Endothelial cell of umbilical vein (primary cell): ENCODE measurements around the gene LMTK3. TPM values are rescaled to one million over a fixed set of nuclear protein-coding genes. Genes with fewer than 3 reads are reported as not detected.

Source experiments
- BruUV-seq: library from RNA; stranded (reverse); fragments of 400-500 nt; replicated peaks from 2 replicates; lab custom pipeline; 2021; lab: Mats Ljungman, UMichigan
- CTCF ChIA-PET: fragments of 300-600, 350-600 bp; sonication (Branson Sonifier 250); formaldehyde crosslinking; loops from one replicate; lab custom pipeline; 2021; ENCODE audit warnings: antibody characterized with exemption, inconsistent platforms; lab: Charles Lee
- POLR2A ChIA-PET: fragments of 300-600, 350-600 bp; sonication (Branson Sonifier 250); formaldehyde crosslinking; loops from one replicate; lab custom pipeline; 2021; ENCODE audit warnings: antibody characterized with exemption, inconsistent platforms; lab: Charles Lee
- DNase-seq: peaks from one replicate; pipeline ENCODE4 v3.0.0-alpha.2; 2011; ENCODE audit warnings: low read depth, low spot score
- FAIRE-seq: peaks from 2 replicates; lab custom pipeline; 2011; peaks lifted over from hg19 to GRCh38; lab: Jason Lieb, UNC
- H2AFZ ChIP-seq: 2 replicates; pipeline ENCODE4 v1.6.0; 2012; ENCODE audit warnings: low read depth, low read length, control low read depth, inconsistent platforms
- H3K27ac ChIP-seq: 2 replicates; pipeline ENCODE4 v1.5.1; 2011; ENCODE audit warnings: low read depth, mild to moderate bottlenecking, control low read depth, low read length, moderate library complexity; ENCODE audit not compliant: insufficient read depth
- H3K27me3 ChIP-seq, 2 experiments: 2 replicates each; pipeline versions ENCODE4 v1.6.0 to v1.6.1; 2011; ENCODE audit warnings: low read length in 2 of 2, mixed read lengths in 1 of 2; ENCODE audit not compliant: control insufficient read depth in 2 of 2, insufficient read depth in 2 of 2
- H3K36me3 ChIP-seq, 2 experiments: 2 replicates in 1 of 2; 3 replicates in 1 of 2; pipeline ENCODE4 v1.5.1; 2011; ENCODE audit warnings: low read length in 2 of 2, mild to moderate bottlenecking in 1 of 2, moderate library complexity in 1 of 2; ENCODE audit not compliant: control insufficient read depth in 2 of 2, insufficient read depth in 2 of 2; ENCODE audit errors: extremely low read depth in 1 of 2
- H3K4me1 ChIP-seq: 3 replicates; pipeline ENCODE4 v1.5.1; 2011; ENCODE audit warnings: mild to moderate bottlenecking, low read length; ENCODE audit not compliant: control insufficient read depth, insufficient read depth; ENCODE audit errors: extremely low read depth
- H3K4me2 ChIP-seq: 2 replicates; pipeline ENCODE4 v1.6.1; 2011; ENCODE audit warnings: low read length, control low read depth, mixed read lengths; ENCODE audit not compliant: insufficient read depth
- H3K4me3 ChIP-seq, 3 experiments: fragments of 200-600 bp in 1 of 3; sonication (generic), shearing (Covaris generic) in 1 of 3; replicated peaks in 1 of 3; 2 replicates each; pipeline ENCODE4 v1.5.1; 2011 to 2016; ENCODE audit warnings: control low read depth in 3 of 3, low read length in 3 of 3, mild to moderate bottlenecking in 2 of 3, inconsistent platforms in 1 of 3, low read depth in 1 of 3, moderate library complexity in 1 of 3; ENCODE audit not compliant: insufficient read depth in 1 of 3
- H3K79me2 ChIP-seq: 2 replicates; pipeline ENCODE4 v1.6.0; 2012; ENCODE audit warnings: low read length, inconsistent platforms; ENCODE audit not compliant: control insufficient read depth, insufficient read depth
- H3K9ac ChIP-seq: replicated peaks from 2 replicates; pipeline ENCODE3; 2011; ENCODE audit warnings: low read length, control low read depth; ENCODE audit not compliant: insufficient read depth; ENCODE audit errors: extremely low read depth
- H3K9me1 ChIP-seq: replicated peaks from 3 replicates; pipeline ENCODE4 v1.6.0; 2011; ENCODE audit warnings: mild to moderate bottlenecking, low read length; ENCODE audit not compliant: control insufficient read depth, insufficient read depth; ENCODE audit errors: extremely low read depth
- H3K9me3 ChIP-seq: replicated peaks from 2 replicates; pipeline ENCODE4 v1.5.1; 2012; ENCODE audit warnings: low read length, inconsistent platforms; ENCODE audit not compliant: control insufficient read depth, insufficient read depth
- H4K20me1 ChIP-seq: replicated peaks from 2 replicates; pipeline ENCODE3; 2011; ENCODE audit warnings: mild to moderate bottlenecking, low read length; ENCODE audit not compliant: control insufficient read depth, insufficient read depth; ENCODE audit errors: extremely low read depth
- EZH2 ChIP-seq: IDR thresholded peaks from 2 replicates; pipeline ENCODE4 v1.6.1; 2012; ENCODE audit warnings: borderline replicate concordance, low read depth, mild to moderate bottlenecking, moderate library complexity, low read length, inconsistent platforms; ENCODE audit not compliant: severe bottlenecking
- FOS ChIP-seq: IDR thresholded peaks from 2 replicates; pipeline ENCODE4 v1.6.1; 2011; ENCODE audit warnings: mild to moderate bottlenecking, low read length, moderate library complexity, borderline replicate concordance; ENCODE audit not compliant: insufficient read depth
- GATA2 ChIP-seq: IDR thresholded peaks from 2 replicates; pipeline ENCODE4 v1.7.0; 2011; ENCODE audit warnings: low read depth, mild to moderate bottlenecking, moderate library complexity, mixed read lengths, low read length; ENCODE audit not compliant: insufficient read length, insufficient read depth
- JUN ChIP-seq: IDR thresholded peaks from 2 replicates; pipeline ENCODE4 v1.6.1; 2011; ENCODE audit warnings: borderline replicate concordance, low read depth; ENCODE audit not compliant: insufficient read length, insufficient read depth
- MYC ChIP-seq: IDR thresholded peaks from one replicate; pipeline ENCODE4 v1.6.1; 2011; ENCODE audit warnings: mild to moderate bottlenecking, low read depth, low read length
- POLR2A ChIP-seq: IDR thresholded peaks from 2 replicates; pipeline ENCODE4 v1.6.1; 2012; ENCODE audit warnings: low read depth, mild to moderate bottlenecking, control low read depth, low read length
- POLR2AphosphoS5 ChIP-seq: IDR thresholded peaks from 2 replicates; pipeline ENCODE4 v1.6.1; 2012; ENCODE audit warnings: low read depth, mild to moderate bottlenecking, control low read depth, low read length, moderate library complexity; ENCODE audit not compliant: insufficient read depth
- dilution Hi-C: fragments of 300-500 bp; cut with MboI; formaldehyde crosslinking; loops from one replicate; pipeline ENCODE4 v1.15.0; 2019; ENCODE audit warnings: low sequenced_read_pairs; ENCODE audit not compliant: extremely low pct_ligation_motif_present
- intact Hi-C: fragments of 100-400 bp; cut with micrococcal nuclease; formaldehyde crosslinking; loops from one replicate; pipeline ENCODE4 v1.10.0; 2022
- polyA plus RNA-seq, 4 experiments: library from polyadenylated mRNA; depleted of rRNA in 3 of 4; stranded (reverse) in 3 of 4; unstranded in 1 of 4; fragments of >200 nt; gene quantifications; 2 replicates each; pipeline versions ENCODE4 v1.2.1 to v1.2.3, GENCODE V29; 2011 to 2012; ENCODE audit warnings: missing spikeins in 1 of 4
- total RNA-seq: library from RNA; stranded (reverse); gene quantifications from 2 replicates; pipeline ENCODE4 v1.2.3, GENCODE V29; 2021
- TF ChIP-seq, protein P1 (sequence below): IDR thresholded peaks from 2 replicates; pipeline ENCODE4 v1.6.1; 2011; ENCODE audit not compliant: insufficient read depth, insufficient read length
- TF ChIP-seq, protein P2 (sequence below), 2 donors: IDR thresholded peaks; 1 replicate in 1 of 2; 2 replicates in 1 of 2; pipeline ENCODE4 v1.5.1; 2011; ENCODE audit warnings: low read length in 2 of 2, mild to moderate bottlenecking in 2 of 2, moderate library complexity in 2 of 2, control low read depth in 1 of 2, inconsistent platforms in 1 of 2, low read depth in 1 of 2; ENCODE audit not compliant: insufficient read depth in 1 of 2; ENCODE audit errors: extremely low read depth in 1 of 2

LMTK3 gene
- total and polyA plus RNA-seq, 2 donors (not counting 3 experiments of a cell fraction or from before 2014, with no cell fraction given), result 0.11 to 0.14 TPM

DNA sequence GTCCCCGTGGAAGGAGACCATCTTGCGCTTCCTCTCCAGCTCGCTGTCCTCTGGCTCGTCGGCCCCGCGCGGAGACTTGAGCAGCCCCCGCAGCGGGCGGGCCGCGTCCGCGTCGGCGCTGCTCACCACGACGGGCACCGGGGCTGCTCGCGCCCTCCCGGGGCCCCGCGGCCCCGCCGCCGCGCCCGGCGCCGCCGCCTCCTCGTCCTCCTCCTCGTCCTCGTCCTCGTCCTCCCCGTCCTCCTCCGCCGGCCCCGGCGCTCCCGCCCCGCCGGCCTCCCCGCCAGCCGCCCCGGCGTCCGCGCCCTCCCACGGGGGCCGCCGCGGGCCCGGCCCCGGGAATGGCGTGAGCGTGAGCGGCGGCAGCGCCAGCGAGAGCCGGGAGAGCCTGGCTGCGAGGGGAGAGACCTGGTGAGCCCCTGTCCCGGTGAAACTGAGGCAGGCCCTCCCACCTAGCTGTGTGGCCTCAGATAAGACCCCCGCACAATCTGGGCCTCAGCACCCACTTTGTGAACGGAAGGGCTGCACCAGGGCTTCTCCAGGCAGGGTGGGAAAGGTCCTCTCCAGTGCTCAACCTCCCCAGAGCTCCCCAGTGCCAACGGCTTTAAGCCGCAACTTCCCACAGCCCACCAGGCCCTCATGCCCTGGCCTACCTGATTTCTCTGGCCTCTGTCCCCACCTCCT, 17.8 kb downstream of the LMTK3 start:
- BruUV-seq, result no TSS peak
- H3K27ac ChIP-seq, result no peak overlapping the region
- intact Hi-C loops (loop anchor here (2.0 kb wide), 1 partner anchor 25 kb away; the partner anchor contains the start of gene CYTH2), dilution Hi-C loops (no loop called here)
- no peak for TF ChIP-seq GATA2
- TF ChIP-seq FOS, result no peak
- peak overlapping the region; percentile 71 for H3K4me2 ChIP-seq
- peak overlapping the region; percentile 100 for H2AFZ ChIP-seq
- peak overlapping the region; percentile 57 to 69 (median 62) for H3K4me3 ChIP-seq
- DNase-seq (no peak), FAIRE-seq (no peak)
- H3K9me3 ChIP-seq, result no peaks in the 10 kb centered on the region
- no peaks in the 10 kb centered on the region for H3K36me3 ChIP-seq
- H4K20me1 ChIP-seq, result no peaks in the 10 kb centered on the region
- peaks cover 3 to 14% of the 10 kb centered on the region in 2 experiments for H3K27me3 ChIP-seq
- no peaks in the 10 kb centered on the region for H3K9me1 ChIP-seq
- peaks cover 11% of the 10 kb centered on the region for H3K4me1 ChIP-seq
- CTCF ChIA-PET, result interaction anchor here (0.8 to 1.6 kb wide), 7 partner anchors 12 to 160 kb away, joined by 3 to 17 read pairs (median 6); partner anchors contain the start of gene KDELR1
- H3K9ac ChIP-seq, result peak overlapping the region; percentile 68
- POLR2A ChIA-PET, result interaction anchor here (1.0 to 1.5 kb wide), 2 partner anchors 18 to 126 kb away, joined by 3 to 4 read pairs; partner anchors contain the start of gene SPHK2
- H3K79me2 ChIP-seq, result no peaks in the 10 kb centered on the region

DNA sequence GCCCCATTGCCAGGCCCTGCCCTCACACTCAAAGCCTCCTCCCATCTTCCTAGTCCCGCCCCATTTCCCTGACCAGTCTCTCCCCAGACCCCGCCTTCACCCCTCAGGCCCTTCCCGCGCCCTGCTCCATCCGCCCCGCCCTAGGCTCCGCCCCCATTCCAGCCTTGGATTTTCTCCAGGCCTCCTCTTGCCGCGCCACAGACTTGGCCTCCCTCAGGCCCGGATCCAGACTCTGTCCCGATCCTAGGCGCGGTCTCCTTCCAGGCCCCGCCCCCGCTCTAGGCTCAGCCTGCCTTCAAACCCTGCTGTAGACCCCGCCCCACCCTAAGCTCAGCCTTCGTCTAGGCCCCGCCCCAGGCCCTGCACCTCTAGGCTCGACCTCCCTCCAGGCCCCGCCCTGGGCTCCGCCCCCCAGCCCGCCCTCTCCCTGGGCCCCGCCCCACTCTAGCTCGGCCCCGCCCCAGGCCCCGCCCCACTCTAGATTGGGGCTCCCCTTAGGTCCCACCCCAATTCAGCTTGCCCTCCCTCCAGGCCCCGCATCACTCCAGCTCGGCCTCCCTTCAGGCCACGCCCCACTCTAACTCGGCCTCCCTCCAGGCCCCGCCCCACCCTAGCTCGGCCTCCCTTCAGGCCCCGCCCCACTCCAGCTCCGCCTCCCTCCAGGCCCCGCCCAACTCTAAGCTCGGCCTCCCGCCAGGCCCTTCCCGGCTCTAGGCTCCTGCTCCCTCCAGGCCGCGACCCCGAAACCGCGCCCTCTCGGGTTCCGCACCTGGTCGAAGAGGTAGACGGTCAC, 18.5 kb downstream of the LMTK3 start:
- dilution Hi-C loops (no loop called here), intact Hi-C loops (loop anchor here (2.0 kb wide), 1 partner anchor 24 kb away; the partner anchor contains the start of gene CYTH2)
- Histone ChIP-seq H3K79me2 (no peaks in the 10 kb centered on the region), H3K4me3 (peak overlapping the region; percentile 57 to 69 (median 62)), H3K4me2 (peak overlapping the region; percentile 71), H2AFZ (peak overlapping the region; percentile 100), H3K36me3 (no peaks in the 10 kb centered on the region), H3K27ac (no peak overlapping the region), H3K9me3 (no peaks in the 10 kb centered on the region), H3K27me3 (peaks cover 3 to 11% of the 10 kb centered on the region in 2 experiments), H3K9ac (peak overlapping the region; percentile 68), H4K20me1 (no peaks in the 10 kb centered on the region), H3K4me1 (peaks cover 16% of the 10 kb centered on the region), H3K9me1 (no peaks in the 10 kb centered on the region)
- peak; percentile 95 for FAIRE-seq
- ChIA-PET POLR2A (interaction anchor here (0.7 to 1.5 kb wide), 5 partner anchors 17 to 172 kb away, joined by 3 to 5 read pairs (median 3); partner anchors contain the start of gene SPHK2), CTCF (interaction anchor here (0.8 to 1.6 kb wide), 7 partner anchors 13 to 159 kb away, joined by 3 to 17 read pairs (median 6); partner anchors contain the start of gene KDELR1)
- DNase-seq, result peak; percentile 97
- BruUV-seq, result no TSS peak
- TF ChIP-seq EZH2, result no peak
- TF ChIP-seq FOS, result no peak
- TF ChIP-seq, protein P1, sequence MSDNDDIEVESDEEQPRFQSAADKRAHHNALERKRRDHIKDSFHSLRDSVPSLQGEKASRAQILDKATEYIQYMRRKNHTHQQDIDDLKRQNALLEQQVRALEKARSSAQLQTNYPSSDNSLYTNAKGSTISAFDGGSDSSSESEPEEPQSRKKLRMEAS, result no peak
- no peak for TF ChIP-seq JUN
- peak; percentile 66 for TF ChIP-seq POLR2AphosphoS5
- TF ChIP-seq GATA2, result no peak
- TF ChIP-seq MYC, result no peak
- peak; percentile 73 for TF ChIP-seq POLR2A
- TF ChIP-seq, protein P2, sequence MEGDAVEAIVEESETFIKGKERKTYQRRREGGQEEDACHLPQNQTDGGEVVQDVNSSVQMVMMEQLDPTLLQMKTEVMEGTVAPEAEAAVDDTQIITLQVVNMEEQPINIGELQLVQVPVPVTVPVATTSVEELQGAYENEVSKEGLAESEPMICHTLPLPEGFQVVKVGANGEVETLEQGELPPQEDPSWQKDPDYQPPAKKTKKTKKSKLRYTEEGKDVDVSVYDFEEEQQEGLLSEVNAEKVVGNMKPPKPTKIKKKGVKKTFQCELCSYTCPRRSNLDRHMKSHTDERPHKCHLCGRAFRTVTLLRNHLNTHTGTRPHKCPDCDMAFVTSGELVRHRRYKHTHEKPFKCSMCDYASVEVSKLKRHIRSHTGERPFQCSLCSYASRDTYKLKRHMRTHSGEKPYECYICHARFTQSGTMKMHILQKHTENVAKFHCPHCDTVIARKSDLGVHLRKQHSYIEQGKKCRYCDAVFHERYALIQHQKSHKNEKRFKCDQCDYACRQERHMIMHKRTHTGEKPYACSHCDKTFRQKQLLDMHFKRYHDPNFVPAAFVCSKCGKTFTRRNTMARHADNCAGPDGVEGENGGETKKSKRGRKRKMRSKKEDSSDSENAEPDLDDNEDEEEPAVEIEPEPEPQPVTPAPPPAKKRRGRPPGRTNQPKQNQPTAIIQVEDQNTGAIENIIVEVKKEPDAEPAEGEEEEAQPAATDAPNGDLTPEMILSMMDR (IDR thresholded peaks at IDR 0.05; ENCODE audit: extremely low read depth in 1 of 2, insufficient read depth in 1 of 2, low read depth in 1 of 2, low read length in 2 of 2), result no peak
